ENCODE measurements around the gene EIF4EBP2.

DNA sequence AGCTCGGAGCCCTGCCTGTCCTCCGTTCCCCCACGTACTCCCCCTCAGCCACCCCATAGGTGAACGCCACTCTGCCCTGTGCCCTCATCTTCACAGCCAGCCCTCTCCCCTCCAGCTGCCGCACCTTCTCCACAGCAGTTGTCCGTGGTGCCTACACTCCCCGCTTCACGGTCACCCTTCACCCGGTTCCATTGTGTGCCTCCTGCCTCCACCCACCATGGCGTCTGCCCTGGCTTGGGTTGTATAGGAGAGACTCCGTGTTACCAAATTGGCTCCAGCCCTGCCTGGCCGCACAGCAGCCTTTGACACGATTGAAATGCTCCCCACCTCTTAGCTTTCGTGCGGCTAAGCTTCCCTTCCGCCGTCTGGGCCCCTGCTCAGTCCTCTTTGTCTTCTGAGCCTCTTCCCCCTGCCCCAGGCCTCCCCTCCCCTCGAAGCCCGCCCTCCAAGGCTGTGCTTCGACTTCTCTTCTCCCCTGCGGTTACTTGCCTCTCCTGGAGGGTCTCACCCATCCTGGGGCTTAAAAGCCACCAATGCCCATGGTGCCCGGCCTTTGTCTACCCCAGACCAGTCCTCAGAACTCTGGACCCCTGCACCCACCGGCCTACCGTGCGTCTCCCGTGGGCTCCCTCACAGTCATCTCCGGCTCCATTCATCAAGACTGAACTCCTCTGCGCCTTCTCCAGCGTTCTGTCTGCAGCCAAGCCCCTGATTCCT is 56.0 kb downstream of the EIF4EBP2 start:
- TF ChIP-seq EZH2 (IDR thresholded peaks at IDR 0.05; ENCODE audit: insufficient read depth, poor library complexity, severe bottlenecking): no peak
- TF ChIP-seq EZH2phosphoT487 (IDR thresholded peaks at IDR 0.05; ENCODE audit: insufficient read depth, low read depth): no peak

Measured in GM23248 (cell line).